GM12874 (cell line): ENCODE data around the gene SAMD4A.

Source experiments
- CTCF ChIP-seq: IDR thresholded peaks from 2 replicates; pipeline ENCODE4 v1.5.1; 2011; ENCODE audit warnings: low read depth, mild to moderate bottlenecking, control low read depth, low read length, moderate library complexity; ENCODE audit not compliant: insufficient read depth

SAMD4A gene

GRCh38 chr14:54629183-54629582 lies 62.3 kb downstream of the SAMD4A start:
- TF ChIP-seq CTCF: no peak

GRCh38 chr14:54629635-54630360 lies 62.9 kb downstream of the SAMD4A start:
- TF ChIP-seq CTCF: no peak

GRCh38 chr14:54631016-54631415 lies 64.1 kb downstream of the SAMD4A start:
- no peak for TF ChIP-seq CTCF

- no peak for TF ChIP-seq CTCF
Measured at GRCh38 chr14:54632452-54632851, 65.5 kb downstream of the SAMD4A start.

GRCh38 chr14:54633076-54633475 lies 66.1 kb downstream of the SAMD4A start:
- TF ChIP-seq CTCF: no peak

- no peak for TF ChIP-seq CTCF
Measured at GRCh38 chr14:54637270-54638134, 70.6 kb downstream of the SAMD4A start.

GRCh38 chr14:54638135-54638446 lies 71.2 kb downstream of the SAMD4A start:
- TF ChIP-seq CTCF: no peak
